ENCODE data around the gene MEGF9.

Gene MEGF9

DNA sequence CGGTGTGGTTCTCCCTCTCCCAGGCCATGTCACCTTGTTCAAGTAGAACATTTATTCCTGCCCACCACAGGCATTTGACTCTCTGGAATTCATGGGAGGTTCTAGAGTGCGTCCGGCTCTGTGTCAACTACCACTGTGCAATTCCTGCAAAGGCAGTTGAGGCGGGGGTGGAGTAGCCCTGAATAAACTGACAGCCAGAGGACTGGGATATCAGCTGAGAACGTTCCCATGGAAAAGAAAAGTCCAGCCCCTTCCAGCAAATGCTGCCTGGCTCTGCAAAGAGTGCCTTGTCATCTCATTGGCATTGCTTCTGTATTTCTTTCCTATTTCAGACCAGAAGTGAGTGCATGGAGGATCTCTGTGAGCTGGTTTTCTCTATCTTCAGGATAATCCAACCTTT lies 18.9 kb upstream of the MEGF9 start:
- no peak for DNase-seq (ENCODE audit: low read depth in 2 of 2, low spot score in 1 of 2)

GRCh38 chr9:120730654-120731514 lies 16.6 kb upstream of the MEGF9 start:
- no peak for DNase-seq (ENCODE audit: low read depth in 2 of 2, low spot score in 1 of 2)

DNA sequence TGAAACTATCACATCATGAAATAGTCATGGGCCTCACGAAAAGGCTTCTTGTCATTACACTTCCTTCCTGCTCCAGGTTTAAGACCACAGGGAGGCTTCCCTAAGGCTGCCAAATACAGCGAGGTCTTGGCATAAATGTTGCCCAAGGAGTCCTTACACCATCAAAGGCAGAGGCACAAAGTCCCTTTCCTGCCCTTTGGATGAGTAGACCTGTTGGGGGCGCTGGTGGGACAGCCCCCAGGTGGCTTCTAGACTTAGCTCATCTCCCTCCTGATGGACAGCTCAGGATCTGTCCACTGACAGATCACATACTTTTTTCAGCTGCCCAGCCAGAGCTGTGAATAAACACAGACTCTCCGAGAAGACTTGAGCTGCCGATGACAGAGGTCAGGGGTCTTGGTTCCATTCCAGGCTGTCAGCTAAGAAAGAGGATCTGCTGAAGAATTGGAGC lies 15.5 kb upstream of the MEGF9 start:
- no peak for DNase-seq (ENCODE audit: low read depth in 2 of 2, low spot score in 1 of 2)

DNA sequence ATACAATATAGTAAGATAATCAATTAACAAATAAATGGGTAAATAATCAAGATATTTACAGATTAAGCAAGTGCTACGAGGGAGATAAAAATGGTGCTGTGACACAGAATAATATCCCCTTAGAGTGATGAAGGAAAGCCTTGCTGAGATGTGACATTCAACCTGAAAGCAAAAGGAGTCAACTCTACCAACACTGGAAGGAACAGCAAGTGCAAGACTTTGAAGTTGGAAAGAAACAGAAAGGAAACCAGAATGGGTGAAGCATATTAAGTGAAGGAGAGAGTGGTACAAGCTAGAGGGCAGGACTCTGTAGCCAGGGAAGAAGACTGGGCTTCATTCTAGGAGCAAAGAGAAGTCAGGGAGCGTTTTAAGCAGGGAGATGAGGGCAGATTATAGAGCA lies 12.2 kb upstream of the MEGF9 start:
- DNase-seq (ENCODE audit: low read depth in 2 of 2, low spot score in 1 of 2), result no peak

- no peak for DNase-seq (ENCODE audit: low read depth in 2 of 2, low spot score in 1 of 2)
These were observed 11.6 kb upstream of the MEGF9 start for GRCh38 chr9:120725907-120726306.

DNA sequence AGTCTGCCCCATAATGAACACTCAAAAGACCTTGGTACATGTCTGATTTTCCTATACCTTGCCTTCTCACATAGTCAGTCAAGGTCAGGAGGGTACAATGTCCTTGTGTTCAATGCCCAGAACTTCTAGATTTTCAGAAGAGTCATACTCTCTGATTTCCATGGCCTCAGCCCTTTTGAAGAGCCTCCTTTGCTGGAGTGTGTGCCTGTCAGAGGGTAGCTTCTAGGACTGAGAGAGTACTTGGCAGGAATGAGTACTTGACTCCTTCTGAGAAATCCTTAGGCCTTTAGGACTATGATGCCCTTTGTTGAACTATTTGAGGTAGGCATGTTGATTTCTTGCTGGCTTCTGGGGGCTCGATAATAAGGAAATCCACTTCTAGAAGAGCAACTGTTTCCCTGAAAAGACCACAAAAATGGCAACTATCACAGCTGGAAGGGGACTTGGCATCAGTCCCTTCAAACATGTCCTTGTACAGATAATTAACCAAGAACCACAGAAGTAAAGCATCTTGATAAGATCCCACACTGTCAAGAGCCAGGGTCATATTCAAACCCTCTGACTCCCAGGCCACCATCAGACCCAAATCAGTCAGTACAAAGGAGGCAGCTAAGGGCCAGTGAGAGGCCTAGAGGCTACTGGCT lies 10.6 kb upstream of the MEGF9 start:
- no peak for DNase-seq (ENCODE audit: low read depth in 2 of 2, low spot score in 1 of 2)

GRCh38 chr9:120723565-120723964 lies 9.3 kb upstream of the MEGF9 start:
- no peak for DNase-seq (ENCODE audit: low read depth in 2 of 2, low spot score in 1 of 2)

DNA sequence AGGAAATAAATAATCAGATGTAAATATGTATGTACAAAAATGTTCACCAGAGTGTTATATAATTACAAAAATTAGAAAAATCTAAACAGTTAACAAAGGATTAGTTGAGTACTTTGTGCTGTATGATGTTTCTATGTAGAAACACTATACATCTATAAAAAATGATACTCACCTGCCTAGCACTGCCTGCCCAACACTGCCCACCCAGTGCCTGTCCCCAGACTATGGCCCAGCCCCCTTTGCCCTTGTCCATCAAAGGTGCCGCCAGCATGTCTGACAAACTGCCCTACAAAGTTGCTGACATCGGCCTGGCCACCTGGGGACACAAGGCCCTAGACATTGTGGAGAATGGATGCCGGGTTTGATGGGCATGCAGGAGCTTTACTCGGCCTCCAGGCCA lies 6.1 kb upstream of the MEGF9 start:
- DNase-seq (ENCODE audit: low read depth in 2 of 2, low spot score in 1 of 2), result no peak

DNA sequence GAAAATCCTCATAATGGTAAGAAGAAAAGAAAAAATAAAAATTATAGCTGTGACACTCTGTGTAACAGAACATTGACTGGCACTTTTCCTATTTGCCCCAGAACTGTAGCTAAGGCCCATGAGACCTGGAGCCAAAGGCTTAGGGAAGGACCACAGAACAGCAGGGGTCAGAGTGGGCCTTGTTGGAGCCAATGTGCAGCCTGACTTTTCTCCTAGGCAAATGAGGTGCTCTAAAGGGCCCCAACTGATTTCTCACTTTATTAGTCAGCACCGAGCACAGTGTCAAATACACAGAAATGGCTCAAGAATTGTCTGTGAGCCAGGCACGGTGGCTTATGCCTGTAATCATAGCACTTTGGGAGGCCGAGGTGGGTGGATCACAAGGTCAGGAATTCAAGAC lies 4.0 kb upstream of the MEGF9 start:
- no peak for DNase-seq (ENCODE audit: low read depth in 2 of 2, low spot score in 1 of 2)

DNA sequence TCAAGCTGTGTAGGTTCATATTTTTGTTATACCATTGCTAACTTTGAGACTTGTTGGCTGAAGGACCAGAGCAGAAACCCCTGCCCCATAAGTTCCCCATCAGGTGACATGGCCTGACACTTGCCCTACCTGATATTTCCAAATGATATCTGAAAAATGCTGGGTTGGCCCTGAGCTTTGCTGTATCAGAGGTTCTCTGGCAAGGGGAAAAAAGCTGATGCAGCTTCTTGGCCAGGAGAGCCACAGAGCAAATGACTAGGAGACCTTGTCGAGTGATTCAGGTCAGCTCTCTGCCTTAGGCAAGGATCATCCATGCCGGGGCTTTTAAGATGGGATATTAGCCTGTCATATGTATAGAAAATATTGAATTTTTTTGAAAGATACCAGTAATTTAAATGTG lies 2.9 kb upstream of the MEGF9 start:
- DNase-seq (ENCODE audit: low read depth in 2 of 2, low spot score in 1 of 2), result no peak

- no peak for DNase-seq (ENCODE audit: low read depth in 2 of 2, low spot score in 1 of 2)
These were observed 2.2 kb upstream of the MEGF9 start for GRCh38 chr9:120716483-120716882.

GRCh38 chr9:120715389-120715924 lies 1.2 kb upstream of the MEGF9 start:
- DNase-seq (ENCODE audit: low read depth in 2 of 2, low spot score in 1 of 2), result no peak

- DNase-seq (ENCODE audit: low read depth in 2 of 2, low spot score in 1 of 2), result no peak
These were observed 647 bp upstream of the MEGF9 start for GRCh38 chr9:120714846-120715388.

DNA sequence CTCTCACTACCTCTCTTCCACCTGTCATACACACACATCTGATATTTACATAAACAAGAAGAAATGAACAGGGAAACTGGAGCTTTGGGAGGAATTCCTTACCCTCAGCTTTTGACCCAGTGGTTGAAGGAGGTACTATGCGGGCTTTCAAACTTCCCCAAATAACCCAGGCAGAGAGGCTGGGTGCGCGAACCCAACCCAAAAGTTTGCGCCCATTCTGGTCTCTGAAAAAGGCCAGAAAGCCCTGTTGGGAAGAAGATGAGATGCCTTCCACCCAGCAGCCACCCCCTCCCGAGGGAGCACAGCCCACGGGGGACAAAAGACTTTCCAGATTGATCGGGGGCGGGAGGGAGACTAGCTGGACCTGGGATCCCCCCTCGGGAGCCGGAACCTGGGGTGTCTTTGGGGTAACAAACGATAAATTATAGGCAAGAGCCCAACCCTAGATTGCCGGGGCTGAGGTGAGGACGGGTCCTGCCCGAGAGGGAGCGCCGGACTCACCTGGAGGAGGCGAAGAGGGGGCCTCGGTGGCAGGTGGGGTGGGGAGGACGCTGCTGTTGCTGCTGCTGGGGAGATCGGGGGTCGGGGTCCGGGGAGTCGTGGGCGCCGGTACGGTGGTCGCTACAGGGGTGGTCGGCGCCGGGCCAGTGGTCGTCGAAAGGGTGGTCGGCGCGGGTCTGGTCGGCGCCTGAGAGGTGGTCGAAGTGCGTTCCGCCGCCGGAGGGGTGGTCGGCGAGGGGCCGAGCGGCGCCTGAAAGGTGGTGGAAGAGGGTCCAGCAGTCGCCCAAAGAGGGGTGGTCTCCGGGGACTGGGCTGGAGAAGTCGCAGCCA lies 798 bp downstream of the MEGF9 start:
- no peak for DNase-seq (ENCODE audit: low read depth in 2 of 2, low spot score in 1 of 2)

DNA sequence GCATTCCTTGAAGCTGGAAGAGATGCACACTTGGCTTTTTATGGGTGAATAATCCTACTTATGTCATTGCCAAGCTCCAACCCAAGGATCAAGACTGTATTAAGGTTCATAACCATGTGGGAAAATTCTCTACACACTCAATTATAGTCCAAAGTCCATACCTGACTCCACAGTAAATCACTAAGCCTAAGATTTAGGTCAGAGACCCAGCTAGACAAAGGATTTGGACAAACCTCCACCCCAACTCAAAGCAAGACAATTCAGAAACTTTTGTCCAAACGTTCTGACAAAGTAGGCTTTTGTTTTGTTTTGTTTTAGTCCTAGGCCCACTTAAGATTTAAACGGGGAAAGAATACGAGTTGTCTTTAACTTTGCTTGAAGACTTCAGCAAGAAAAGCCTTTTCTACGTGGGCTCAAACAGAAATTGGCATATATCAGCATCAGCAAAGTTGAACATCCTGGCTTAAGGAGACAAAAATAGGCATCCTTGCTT lies 1.7 kb downstream of the MEGF9 start:
- no peak for DNase-seq (ENCODE audit: low read depth in 2 of 2, low spot score in 1 of 2)

DNA sequence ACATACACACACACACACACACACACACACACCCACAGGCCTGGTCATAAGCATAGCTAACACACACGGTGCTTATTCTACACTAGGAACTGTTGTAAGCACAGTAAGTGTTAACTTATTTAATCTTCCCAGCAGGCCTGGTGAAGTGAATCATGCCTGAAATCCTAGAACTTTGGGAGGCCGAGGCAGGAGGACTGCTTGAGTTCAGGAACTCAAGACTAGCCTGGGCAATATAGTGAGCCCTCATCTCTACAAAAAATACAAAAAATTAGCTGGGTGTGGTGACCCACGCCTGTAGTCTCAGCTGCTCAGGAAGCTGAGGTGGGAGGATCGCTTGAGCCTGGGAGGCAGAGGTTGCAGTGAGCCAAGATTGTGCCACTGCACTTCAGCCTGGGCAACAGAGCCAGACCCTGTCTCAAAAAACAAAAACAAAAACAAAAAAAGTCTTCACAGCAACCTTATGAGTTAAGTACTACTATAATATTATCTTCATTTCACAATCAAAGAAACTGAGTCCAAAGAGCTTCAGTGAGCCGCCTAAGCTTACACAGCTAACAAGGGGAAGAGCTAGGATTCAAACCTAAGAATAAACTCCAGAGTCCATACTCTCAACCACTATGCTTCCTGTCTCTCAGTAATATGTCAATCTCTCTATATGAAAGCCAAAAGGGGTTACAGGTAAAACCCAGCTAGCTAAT lies 2.3 kb downstream of the MEGF9 start:
- DNase-seq (ENCODE audit: low read depth in 2 of 2, low spot score in 1 of 2), result no peak

GRCh38 chr9:120711354-120711753 lies 2.9 kb downstream of the MEGF9 start:
- no peak for DNase-seq (ENCODE audit: low read depth in 2 of 2, low spot score in 1 of 2)

GRCh38 chr9:120710110-120710981 lies 3.9 kb downstream of the MEGF9 start:
- DNase-seq (ENCODE audit: low read depth in 2 of 2, low spot score in 1 of 2), result peak in 1 of 2 donors; percentile 5

GRCh38 chr9:120708526-120709224 lies 5.6 kb downstream of the MEGF9 start:
- no peak for DNase-seq (ENCODE audit: low read depth in 2 of 2, low spot score in 1 of 2)
